ENCODE measurements around the gene HS3ST3B1. TPM values are rescaled to one million over a fixed set of nuclear protein-coding genes. Genes with fewer than 3 reads are reported as not detected.

The HS3ST3B1 gene
- total RNA-seq, 2 donors from 2014 or later = 0.62 to 0.97 TPM

DNA sequence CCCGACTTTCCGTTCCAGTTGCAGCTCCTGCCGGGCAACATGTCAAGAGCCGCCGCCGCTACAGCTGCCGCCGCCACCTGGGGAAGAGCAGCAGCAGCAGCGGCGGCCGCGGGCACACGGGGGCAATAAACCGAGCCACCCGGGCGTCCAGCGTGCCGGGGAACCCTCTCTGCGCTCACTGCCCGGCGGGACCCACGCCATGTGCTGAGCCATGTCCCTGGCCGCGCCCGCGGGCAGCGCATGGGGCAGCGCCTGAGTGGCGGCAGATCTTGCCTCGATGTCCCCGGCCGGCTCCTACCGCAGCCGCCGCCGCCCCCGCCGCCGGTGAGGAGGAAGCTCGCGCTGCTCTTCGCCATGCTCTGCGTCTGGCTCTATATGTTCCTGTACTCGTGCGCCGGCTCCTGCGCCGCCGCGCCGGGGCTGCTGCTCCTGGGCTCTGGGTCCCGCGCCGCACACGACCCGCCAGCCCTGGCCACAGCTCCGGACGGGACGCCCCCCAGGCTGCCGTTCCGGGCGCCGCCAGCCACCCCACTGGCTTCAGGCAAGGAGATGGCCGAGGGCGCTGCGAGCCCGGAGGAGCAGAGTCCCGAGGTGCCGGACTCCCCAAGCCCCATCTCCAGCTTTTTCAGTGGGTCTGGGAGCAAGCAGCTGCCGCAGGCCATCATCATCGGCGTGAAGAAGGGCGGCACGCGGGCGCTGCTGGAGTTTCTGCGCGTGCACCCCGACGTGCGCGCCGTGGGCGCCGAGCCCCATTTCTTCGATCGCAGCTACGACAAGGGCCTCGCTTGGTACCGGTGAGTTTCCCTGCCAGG, 604 bp downstream of the HS3ST3B1 start:
- intact Hi-C loops (cut with DNase I) = loop anchor here in 1 of 2 donors (5.0 kb wide), 1 partner anchor 704 kb away; no protein-coding TSS in a partner anchor
- DNase-seq (ENCODE audit: low spot score) = no peak

DNA sequence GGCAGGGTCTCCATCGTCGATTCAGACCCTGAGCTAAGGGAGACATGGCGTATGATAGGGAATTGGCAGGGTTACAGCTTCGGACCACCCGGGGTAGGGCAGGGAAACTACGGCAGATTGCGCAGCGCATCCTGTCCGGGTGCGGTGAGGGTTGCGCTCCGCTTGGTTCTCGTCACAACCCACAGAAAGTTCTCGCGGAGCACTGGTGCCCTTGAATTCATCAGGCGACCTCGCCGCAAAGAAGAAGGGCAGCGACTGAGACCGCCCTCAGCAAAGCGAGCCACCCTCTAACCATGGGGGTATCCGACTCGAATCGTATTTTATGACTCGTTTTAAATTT, 1.2 kb downstream of the HS3ST3B1 start:
- intact Hi-C loops (cut with DNase I) = loop anchor here in 1 of 2 donors (5.0 kb wide), 1 partner anchor 705 kb away; no protein-coding TSS in a partner anchor
- DNase-seq (ENCODE audit: low spot score) = no peak

DNA sequence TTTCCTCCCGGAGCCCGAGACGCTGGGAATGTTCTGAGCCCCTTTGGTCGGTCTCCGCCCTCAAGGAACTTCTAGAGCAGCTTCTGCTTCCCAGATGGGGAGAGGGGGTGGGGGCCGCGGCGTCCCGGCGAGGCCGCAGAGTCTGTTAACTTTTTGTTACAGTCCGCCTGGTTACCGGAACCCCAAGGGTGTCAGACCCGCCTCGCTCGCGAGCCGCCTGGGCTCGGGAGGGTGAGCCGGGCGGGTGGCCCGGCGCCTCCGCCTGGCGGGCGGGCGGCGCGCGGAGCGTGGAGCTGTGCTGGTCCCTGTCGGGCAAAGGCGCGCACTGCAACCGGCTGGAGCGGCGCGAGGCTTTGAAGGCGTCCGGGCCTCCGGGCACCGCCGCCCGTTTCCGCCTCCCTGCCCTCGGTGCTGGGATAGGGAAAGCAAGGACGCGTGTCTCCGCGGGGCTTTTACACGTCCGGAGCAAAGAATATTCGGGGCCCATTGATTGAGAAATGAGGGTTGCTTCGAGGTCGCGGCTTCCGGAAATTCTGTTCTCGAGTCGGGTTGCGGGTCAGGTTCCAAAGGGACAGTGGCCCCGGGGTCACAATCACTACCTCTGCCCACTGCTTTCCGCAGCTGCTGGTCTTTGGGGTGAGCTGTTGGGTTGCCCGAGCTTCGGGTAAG, 1.7 kb downstream of the HS3ST3B1 start:
- intact Hi-C loops (cut with DNase I) = loop anchor here in 1 of 2 donors (5.0 kb wide), 1 partner anchor 705 kb away; no protein-coding TSS in a partner anchor
- peak; percentile 95 for DNase-seq (ENCODE audit: low spot score)

DNA sequence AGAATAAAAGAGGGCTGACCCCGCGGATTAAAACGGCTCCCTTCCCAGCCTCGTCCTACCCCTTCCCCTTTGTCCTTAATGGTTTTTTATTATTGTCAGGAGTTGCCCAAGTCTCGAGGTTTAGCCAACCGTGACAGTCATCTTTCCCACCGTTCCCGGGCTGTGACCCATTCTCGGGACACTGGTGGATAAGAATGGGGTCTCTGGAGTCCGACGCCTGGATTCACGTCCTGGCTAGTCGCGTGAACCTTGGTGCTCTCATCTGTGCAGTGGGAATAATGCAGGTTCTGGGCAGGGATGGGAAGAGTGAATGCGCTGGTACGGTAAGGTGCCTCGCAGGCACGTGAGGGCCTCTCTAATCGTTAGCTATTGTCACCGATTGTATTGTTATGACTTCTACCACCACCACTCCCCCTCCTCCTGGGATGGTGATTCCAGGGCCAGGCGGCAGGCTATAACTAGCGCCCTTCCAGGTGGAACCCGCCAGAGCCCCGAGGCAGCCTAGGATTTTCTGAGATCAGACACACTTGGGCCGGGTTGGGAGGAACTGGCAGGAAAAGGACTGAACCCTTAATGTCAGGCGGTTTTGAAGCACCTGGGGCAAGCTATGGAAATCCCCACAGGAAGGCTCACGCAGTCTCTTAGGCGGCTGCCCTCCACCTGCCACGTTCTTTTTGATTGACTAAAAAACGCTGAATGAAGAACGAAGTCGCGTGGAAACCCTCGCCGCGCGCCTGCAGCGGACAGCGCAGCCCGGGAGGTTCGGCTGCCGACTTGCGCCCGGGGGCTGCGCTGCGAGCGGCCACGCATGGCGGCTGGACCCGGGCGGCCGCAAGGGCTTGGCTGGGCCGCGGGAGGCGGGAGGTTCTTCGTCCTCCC, 2.7 kb downstream of the HS3ST3B1 start:
- DNase-seq (ENCODE audit: low spot score) = no peak
- intact Hi-C loops (cut with DNase I) = loop anchor here in 1 of 2 donors (5.0 kb wide), 1 partner anchor 706 kb away; no protein-coding TSS in a partner anchor

DNA sequence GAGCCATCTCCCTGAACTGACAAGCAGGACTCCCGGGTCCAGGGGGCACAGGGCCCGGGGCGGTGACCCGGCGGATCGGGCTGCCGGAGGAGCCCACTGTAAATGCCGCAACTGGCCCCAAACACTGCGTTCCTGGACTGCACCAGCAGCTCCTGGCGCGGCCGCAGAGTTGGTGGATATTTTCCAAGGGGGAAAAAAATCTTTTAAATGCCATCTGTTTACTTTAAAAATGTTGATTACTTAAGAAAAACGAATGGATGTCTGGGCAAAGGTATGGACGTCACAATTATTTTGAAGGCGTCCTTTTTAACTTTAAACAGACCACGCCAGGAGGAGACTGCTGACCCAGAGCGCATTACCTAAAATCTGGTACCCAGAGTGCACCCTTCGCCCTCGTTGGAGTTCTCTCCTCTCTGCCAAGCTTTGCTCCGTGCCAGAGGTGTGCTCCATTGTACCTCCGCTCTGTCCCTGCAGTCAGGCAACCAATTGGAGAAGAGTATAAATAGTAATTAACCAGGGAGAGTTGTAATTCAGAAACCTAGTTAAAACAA, 3.4 kb downstream of the HS3ST3B1 start:
- DNase-seq (ENCODE audit: low spot score) = no peak

DNA sequence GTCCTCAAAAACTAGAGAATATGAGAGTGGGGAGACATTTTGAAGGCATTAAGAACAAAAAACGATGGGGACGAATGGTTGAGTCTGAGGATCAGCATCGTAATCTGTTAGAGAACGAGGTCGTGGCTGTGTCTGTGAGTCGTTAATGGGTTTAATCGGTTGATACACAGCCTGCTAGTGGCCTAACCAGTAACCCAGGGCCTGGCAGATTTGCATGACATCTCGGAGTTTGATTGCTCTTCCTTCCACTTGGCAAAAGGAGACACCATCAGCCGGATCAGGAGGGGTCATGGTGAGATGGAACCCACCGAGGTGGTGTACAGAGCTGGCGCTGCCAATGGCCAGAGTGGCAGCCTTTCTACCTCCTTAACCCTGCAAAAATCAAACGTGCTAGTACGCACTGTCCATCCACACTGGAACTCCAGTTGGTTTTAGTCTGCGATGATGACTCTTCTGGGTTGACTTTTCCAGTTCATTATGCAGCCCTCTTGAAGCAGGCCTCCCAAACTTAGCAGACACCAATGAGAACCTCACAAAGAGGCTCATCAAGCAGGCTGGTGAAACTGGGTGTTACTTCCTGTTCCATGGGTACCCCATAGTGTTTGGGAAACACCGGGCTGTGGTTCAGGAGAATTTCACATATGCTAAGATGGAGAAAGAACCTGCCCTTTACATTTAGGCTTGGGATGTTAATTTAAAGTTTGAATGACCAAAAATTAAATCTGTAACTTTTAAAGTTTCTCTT, 4.1 kb downstream of the HS3ST3B1 start:
- intact Hi-C loops (cut with DNase I) = loop anchor here in 1 of 2 donors (5.0 kb wide), 1 partner anchor 708 kb away; no protein-coding TSS in a partner anchor
- no peak for DNase-seq (ENCODE audit: low spot score)

More for the DNA sequence above, 3.4 kb downstream of the HS3ST3B1 start:
- intact Hi-C loops (cut with DNase I) = loop anchor here in 1 of 2 donors (5.0 kb wide), 1 partner anchor 707 kb away; no protein-coding TSS in a partner anchor

DNA sequence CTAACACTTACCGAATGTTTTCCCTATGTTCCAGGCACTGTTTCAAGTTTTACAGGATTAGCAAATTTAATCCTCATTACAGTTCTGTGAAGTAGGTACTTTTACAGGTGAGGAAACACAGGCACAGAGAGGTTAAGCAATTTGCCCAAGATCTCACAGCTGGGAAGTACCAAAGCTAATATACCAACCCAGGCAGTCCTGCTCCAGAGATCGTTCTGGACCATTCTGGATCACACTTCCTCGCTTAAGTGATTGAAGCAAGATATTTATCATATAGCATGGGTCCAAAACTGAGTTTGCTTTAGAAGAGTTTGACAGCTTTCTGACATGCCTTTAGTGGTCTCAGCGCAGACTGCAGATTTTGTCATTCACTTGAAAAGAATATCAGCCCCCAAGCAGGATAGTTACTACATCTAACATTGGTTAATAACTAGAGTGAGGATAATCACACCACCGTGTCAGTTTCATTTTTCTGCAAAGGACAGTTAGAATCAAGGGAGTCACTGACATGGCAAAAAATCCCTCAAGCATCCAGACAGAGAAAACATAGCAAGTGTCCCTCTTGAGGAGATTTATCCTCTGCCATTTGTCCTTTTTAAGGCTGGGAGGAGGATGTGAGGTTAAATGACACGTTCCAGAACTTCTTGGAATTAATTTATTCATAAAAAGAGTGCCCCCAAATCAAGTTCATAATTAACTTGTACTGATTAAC, 5.1 kb downstream of the HS3ST3B1 start:
- intact Hi-C loops (cut with DNase I) = no loop called here
- DNase-seq (ENCODE audit: low spot score) = no peak

DNA sequence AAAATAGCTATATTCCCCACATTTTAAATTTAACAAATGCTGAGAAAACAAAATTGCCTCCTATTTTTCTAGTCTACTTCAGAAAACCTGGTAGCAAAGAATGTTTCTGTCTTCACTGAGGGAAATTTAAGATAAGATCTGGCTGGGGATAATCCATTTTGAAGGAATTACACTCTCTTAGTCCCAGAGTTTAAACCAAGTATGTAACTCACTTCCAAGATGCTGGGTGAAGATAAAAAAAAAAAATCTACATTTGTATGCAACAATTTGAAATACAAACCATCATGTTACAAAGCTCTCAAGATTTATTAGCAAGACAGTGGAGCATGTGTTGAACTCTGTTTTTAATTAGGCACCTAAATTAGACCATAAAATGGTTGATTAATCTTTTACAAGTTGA, 5.7 kb downstream of the HS3ST3B1 start:
- DNase-seq (ENCODE audit: low spot score) = no peak
- intact Hi-C loops (cut with DNase I) = no loop called here

DNA sequence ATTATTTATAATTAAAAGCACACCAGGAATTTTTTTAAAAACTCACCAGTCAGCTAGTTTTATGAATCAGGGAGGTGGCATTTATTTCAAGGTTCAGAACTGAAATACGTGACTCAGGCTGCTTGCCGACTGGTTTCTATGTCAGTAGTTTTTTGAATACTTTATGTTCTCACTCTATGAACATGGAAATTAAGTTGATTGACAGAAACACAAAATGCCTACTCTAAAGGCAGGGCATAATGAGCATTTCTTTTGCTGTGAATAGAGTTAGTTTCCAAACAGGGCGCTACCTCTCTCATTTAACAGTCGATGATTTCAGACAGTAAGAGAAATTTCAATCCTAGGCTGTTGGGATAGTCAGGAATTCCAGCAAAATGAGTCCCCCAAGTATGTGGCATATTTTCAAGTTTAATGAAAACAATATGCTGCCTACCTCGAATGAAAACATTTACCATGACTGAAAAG, 6.7 kb downstream of the HS3ST3B1 start:
- intact Hi-C loops (cut with DNase I) = no loop called here
- no peak for DNase-seq (ENCODE audit: low spot score)

DNA sequence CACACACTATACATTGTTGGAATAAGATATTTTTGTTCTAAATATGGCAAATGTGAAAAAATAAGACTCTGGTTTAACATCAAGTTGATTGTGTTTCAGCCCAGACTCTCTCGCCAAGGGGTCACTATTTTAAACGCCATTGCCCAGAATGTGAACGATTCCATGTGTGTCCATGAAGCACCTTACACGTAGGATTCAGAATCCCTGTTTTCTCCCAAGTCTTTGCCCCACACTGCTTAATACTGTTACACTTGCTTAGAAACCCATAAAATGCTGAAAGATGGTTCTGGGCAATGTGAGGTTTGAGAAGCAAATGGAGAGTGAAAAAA, 7.7 kb downstream of the HS3ST3B1 start:
- intact Hi-C loops (cut with DNase I) = no loop called here
- no peak for DNase-seq (ENCODE audit: low spot score)

DNA sequence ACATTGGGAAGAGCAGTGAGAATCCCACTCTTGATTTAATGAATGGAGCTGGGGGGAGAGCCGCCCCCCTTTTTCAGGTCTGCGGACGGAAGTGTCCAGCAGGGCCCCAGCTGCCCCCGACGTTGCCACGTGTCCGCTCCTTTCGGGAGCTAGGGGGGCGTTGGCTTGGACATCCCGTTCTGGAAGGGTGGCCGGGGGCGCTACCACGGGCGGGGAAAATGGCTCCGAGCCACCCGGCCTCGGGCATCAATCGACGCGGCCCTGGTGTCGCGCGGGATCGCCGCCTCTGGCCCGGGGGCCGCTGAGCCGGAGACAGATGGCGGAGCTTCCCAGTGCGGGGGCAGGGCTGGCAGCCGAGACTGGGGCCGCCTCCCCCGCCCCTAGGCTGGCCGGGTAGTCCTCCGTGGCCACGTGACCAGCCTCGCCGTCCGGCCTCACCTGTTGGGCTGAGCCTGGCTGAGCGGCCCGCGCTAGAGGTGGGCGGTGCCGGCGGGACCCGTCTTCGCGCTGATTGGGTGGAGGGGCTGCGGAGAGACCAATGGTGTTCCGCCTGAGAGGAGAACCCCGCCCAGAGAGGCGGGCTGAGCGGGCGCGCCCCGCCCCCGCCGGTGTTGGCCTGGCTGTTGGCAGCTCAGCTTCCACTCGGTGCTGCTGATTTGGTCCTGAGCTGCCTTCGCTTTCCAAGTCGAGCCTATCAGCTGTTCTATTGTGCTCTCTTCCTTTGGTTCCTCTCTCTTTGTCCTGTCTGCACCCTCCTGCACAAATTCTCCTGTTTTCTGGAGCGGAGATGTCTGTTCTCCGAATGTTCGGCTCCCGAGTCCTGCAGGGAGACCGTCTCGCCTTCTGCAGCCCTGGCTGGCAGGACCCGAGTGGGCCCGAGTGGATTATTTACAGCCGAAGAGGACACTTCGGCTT, 8.3 kb downstream of the HS3ST3B1 start:
- intact Hi-C loops (cut with DNase I) = no loop called here
- peak; percentile 95 for DNase-seq (ENCODE audit: low spot score)

DNA sequence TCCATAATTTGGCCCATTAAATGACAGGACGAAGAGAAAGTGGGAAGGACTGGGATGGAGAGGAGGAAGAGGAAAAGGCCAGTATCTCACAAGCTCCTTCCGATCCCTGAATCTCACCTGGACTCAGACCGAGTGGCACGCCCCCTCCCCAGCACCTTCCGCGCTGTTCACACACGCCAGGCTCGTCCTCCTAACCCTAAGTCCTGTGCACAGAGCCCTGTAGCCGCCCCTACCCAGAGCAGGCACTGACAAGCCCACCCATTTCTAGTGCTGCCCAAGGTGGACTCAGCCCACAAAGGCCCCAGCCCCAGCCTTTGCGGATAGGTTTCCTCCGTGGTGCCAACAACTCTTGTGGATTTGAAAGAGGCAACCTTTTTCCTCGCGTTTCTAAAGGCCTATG, 9.2 kb downstream of the HS3ST3B1 start:
- intact Hi-C loops (cut with DNase I) = no loop called here
- no peak for DNase-seq (ENCODE audit: low spot score)

DNA sequence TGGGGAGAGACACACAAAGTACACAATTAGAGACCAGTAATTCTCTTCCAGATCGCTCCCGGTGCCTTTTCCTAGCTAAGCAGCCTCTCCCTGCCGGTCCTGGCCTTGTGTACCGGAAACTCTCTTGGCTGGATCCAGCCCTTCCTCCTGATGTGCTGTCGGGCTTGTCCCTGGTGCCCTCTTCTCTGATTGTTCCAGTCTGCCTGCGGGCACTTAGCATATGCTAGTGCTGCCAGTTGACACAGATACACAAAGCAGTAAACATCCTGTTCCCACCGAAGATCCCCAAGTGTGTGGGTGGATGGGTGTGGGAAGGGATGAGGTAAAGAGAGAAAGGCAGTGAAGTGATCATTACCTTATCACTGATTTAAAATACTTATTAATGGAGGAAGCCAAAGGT, 9.7 kb downstream of the HS3ST3B1 start:
- no peak for DNase-seq (ENCODE audit: low spot score)
- intact Hi-C loops (cut with DNase I) = no loop called here

DNA sequence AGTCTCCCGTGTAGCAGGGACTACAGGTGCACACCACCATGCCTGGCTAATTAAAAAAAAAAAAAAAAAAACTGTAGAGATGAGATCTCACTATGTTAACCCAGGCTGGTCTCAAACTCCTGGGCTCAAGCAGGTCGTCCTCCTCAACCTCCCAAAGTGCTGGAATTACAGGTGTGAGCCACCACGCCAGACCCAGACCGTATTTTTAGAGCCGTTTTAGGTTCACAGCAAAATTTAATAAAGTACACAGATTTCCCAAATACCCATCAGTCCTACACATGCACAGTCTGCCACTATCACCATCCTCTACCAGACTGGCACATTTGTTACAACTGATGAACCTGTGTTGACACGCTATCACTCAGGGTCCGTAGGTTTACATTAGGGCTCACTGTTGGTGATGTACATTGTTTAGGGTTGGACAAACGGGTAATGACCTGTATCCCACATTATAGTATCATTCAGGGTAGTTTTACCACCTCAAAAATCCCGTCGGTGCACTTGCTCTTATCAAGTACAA, 10.4 kb downstream of the HS3ST3B1 start:
- intact Hi-C loops (cut with DNase I) = no loop called here
- no peak for DNase-seq (ENCODE audit: low spot score)

DNA sequence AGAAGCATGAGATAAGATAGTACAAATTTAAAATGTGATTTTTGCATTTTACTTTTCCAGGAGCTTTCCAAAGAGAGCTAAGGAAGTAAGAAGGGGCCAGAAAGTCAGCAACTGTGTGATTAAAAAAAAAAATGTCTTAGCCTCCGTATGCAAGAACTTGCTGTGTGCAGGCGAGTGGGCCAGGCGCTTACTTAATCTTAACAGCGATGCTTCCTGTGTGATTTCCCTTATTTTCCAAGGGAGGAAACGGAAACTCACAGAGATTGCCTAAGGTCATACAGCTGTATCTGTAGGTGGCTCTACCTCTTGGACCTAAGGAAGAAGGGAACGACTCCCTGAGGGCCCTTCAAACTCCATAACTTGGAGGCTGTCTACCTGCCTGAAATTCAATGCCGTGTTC, 11.1 kb downstream of the HS3ST3B1 start:
- no peak for DNase-seq (ENCODE audit: low spot score)
- intact Hi-C loops (cut with DNase I) = no loop called here

DNA sequence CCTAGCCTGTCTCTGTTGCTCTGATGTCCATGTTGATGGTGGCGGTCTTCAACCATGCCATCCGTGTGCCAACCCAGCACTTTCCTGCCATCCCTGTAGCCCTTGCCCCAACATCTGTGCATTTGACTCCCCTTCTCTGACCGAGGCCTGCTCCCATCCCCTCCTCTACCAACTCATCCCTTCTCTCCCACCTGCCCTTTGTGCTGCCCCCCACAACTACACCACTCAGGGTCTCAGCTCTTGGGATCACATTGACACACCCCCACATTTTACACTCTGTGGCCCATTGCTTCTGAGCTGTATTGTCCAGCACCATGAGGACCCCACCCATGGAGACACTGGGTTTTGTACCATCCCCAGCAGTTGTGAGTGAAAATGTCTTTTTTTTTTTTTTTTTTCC, 11.6 kb downstream of the HS3ST3B1 start:
- DNase-seq (ENCODE audit: low spot score) = no peak
- intact Hi-C loops (cut with DNase I) = no loop called here

Measured in posterior vena cava (tissue), 2 donors.